Neural cell (in vitro differentiated cells): ENCODE measurements around the gene KRR1. TPM values are rescaled to one million over a fixed set of nuclear protein-coding genes. Genes with fewer than 3 reads are reported as not detected.
"Not testable (repeated sequence)": the region's sequence is repeated elsewhere in the genome, so short reads cannot be mapped to it uniquely, and the experiment has no call there.

Experiments
- H2AFZ ChIP-seq: fragments of 200-600, 300-800 bp; sonication (generic), shearing (Covaris generic); 2 replicates; pipeline ENCODE4 v1.6.0; 2014; ENCODE audit warnings: low read depth, mild to moderate bottlenecking, antibody characterized with exemption, low read length, moderate library complexity
- H3F3A ChIP-seq: fragments of 200-600 bp; shearing (Covaris generic); 2 replicates; pipeline ENCODE4 v1.6.1; 2016; ENCODE audit warnings: mild to moderate bottlenecking, moderate library complexity, mixed read lengths, antibody characterized with exemption, low read length; ENCODE audit not compliant: insufficient read depth, poor library complexity, severe bottlenecking
- H3K27ac ChIP-seq: fragments of 200-600, 300-800 bp; sonication (generic), shearing (Covaris generic); 2 replicates; pipeline ENCODE4 v1.5.1; 2014; ENCODE audit warnings: mild to moderate bottlenecking, low read length, moderate library complexity
- H3K27me3 ChIP-seq: fragments of 300-800, 200-600 bp; sonication (generic), shearing (Covaris generic); 2 replicates; pipeline ENCODE4 v1.6.0; 2014; ENCODE audit warnings: mild to moderate bottlenecking, low read depth, low read length, moderate library complexity; ENCODE audit not compliant: insufficient read depth
- H3K36me3 ChIP-seq: fragments of 300-800, 200-600 bp; sonication (generic), shearing (Covaris generic); 2 replicates; pipeline ENCODE4 v1.5.1; 2014; ENCODE audit warnings: mild to moderate bottlenecking, antibody characterized with exemption, low read length, moderate library complexity; ENCODE audit not compliant: insufficient read depth
- H3K4me2 ChIP-seq: fragments of 300-800, 200-600 bp; sonication (generic), shearing (Covaris generic); 2 replicates; pipeline ENCODE4 v1.6.0; 2014; ENCODE audit warnings: mild to moderate bottlenecking, low read length
- H3K4me3 ChIP-seq: fragments of 300-800, 200-600 bp; sonication (generic), shearing (Covaris generic); 2 replicates; pipeline ENCODE4 v1.5.1; 2014; ENCODE audit warnings: mild to moderate bottlenecking, low read length, moderate library complexity
- H3K79me2 ChIP-seq: fragments of 200-600 bp; shearing (Covaris generic); replicated peaks from 2 replicates; pipeline ENCODE4 v1.6.0; 2014; ENCODE audit warnings: mild to moderate bottlenecking, low read length, moderate library complexity; ENCODE audit not compliant: insufficient read depth
- H3K9ac ChIP-seq: fragments of 300-800, 200-600 bp; sonication (generic), shearing (Covaris generic); 2 replicates; pipeline ENCODE4 v1.6.1; 2016; ENCODE audit warnings: mild to moderate bottlenecking, low read length, mixed read lengths
- H3K9me2 ChIP-seq: fragments of 200-600 bp; shearing (Covaris generic); 2 replicates; pipeline ENCODE4 v1.6.1; 2016; ENCODE audit warnings: mild to moderate bottlenecking, low read length, mixed read lengths; ENCODE audit not compliant: insufficient read depth
- H3K9me3 ChIP-seq: fragments of 200-600, 300-800 bp; sonication (generic), shearing (Covaris generic); 2 replicates; pipeline ENCODE4 v1.6.1; 2016; ENCODE audit warnings: mild to moderate bottlenecking, mixed run types, low read length, moderate library complexity, mixed read lengths
- H4K20me1 ChIP-seq: fragments of 200-600 bp; shearing (Covaris generic); 2 replicates; pipeline ENCODE4 v1.6.1; 2016; ENCODE audit warnings: mild to moderate bottlenecking, mixed run types; ENCODE audit not compliant: insufficient read depth
- CTCF ChIP-seq: fragments of 450-650 bp; IDR thresholded peaks from 2 replicates; pipeline ENCODE4 v1.5.1; 2014; ENCODE audit warnings: antibody characterized with exemption, mild to moderate bottlenecking, moderate library complexity; ENCODE audit not compliant: poor library complexity, severe bottlenecking
- EP300 ChIP-seq: fragments of 450-650 bp; conservative IDR thresholded peaks from 2 replicates; pipeline ENCODE4 v1.6.1; 2014; ENCODE audit warnings: antibody characterized with exemption, mild to moderate bottlenecking, moderate library complexity; ENCODE audit not compliant: poor library complexity, severe bottlenecking
- EZH2 ChIP-seq: fragments of 200-600, 300-800 bp; shearing (Covaris generic), sonication (generic); IDR thresholded peaks from 2 replicates; pipeline ENCODE4 v1.6.1; 2014; ENCODE audit warnings: antibody characterized with exemption, low read length, borderline replicate concordance, mild to moderate bottlenecking; ENCODE audit not compliant: insufficient read depth, poor library complexity, severe bottlenecking
- MXI1 ChIP-seq: fragments of 450-650 bp; conservative IDR thresholded peaks from 2 replicates; pipeline ENCODE4 v1.6.1; 2014; ENCODE audit warnings: antibody characterized with exemption, mild to moderate bottlenecking; ENCODE audit not compliant: poor library complexity, severe bottlenecking
- POLR2AphosphoS5 ChIP-seq: IDR thresholded peaks from 2 replicates; pipeline ENCODE4 v1.6.1; 2012
- RAD21 ChIP-seq: fragments of 450-650 bp; conservative IDR thresholded peaks from 2 replicates; pipeline ENCODE4 v1.6.1; 2014; ENCODE audit warnings: antibody characterized with exemption, mild to moderate bottlenecking, moderate library complexity
- REST ChIP-seq: IDR thresholded peaks from 2 replicates; pipeline ENCODE4 v1.6.1; 2012; ENCODE audit warnings: borderline replicate concordance
- SMC3 ChIP-seq: fragments of 450-650 bp; conservative IDR thresholded peaks from 2 replicates; pipeline ENCODE4 v1.6.1; 2014; ENCODE audit warnings: antibody characterized with exemption, mild to moderate bottlenecking, moderate library complexity; ENCODE audit not compliant: poor library complexity
- TAF1 ChIP-seq: IDR thresholded peaks from 2 replicates; pipeline ENCODE4 v1.6.1; 2012; ENCODE audit warnings: low read depth
- polyA plus RNA-seq: library from polyadenylated mRNA; depleted of rRNA; stranded (reverse); fragments of >200 nt; gene quantifications from 2 replicates; pipeline ENCODE4 v1.2.3, GENCODE V29; 2014

The KRR1 gene
- polyA plus RNA-seq, 1 donor from 2014 or later = 74.5 TPM

GRCh38 chr12:75460204-75460603, 51.2 kb downstream of the KRR1 start:
- no peaks in the 10 kb centered on the region for H3K79me2 ChIP-seq
- H3F3A ChIP-seq = no peaks in the 10 kb centered on the region
- no peaks in the 10 kb centered on the region for H3K36me3 ChIP-seq
- no peaks in the 10 kb centered on the region for H3K27me3 ChIP-seq
- H2AFZ ChIP-seq = no peak overlapping the region
- H3K4me2 ChIP-seq = no peak overlapping the region
- H4K20me1 ChIP-seq = no peaks in the 10 kb centered on the region
- TF ChIP-seq RAD21 (no peak), EP300 (no peak), EZH2 (no peak), REST (no peak), MXI1 (no peak), CTCF (no peak), POLR2AphosphoS5 (no peak), TAF1 (no peak), SMC3 (no peak)
- H3K9ac ChIP-seq = no peak overlapping the region
- no peak overlapping the region for H3K4me3 ChIP-seq
- no peaks in the 10 kb centered on the region for H3K9me3 ChIP-seq
- H3K9me2 ChIP-seq = no peaks in the 10 kb centered on the region
- H3K27ac ChIP-seq = no peak overlapping the region

- H3K9me2 ChIP-seq = no peaks in the 10 kb centered on the region
- H3K27ac ChIP-seq = no peak overlapping the region
- no peaks in the 10 kb centered on the region for H4K20me1 ChIP-seq
- no peak overlapping the region for H3K9ac ChIP-seq
- no peaks in the 10 kb centered on the region for H3K79me2 ChIP-seq
- no peak for TF ChIP-seq MXI1
- no peak for TF ChIP-seq RAD21
- no peak for TF ChIP-seq REST
- no peak for TF ChIP-seq SMC3
- no peak for TF ChIP-seq EZH2
- TF ChIP-seq CTCF = no peak
- no peak for TF ChIP-seq EP300
- TF ChIP-seq TAF1 = no peak
- no peak for TF ChIP-seq POLR2AphosphoS5
- no peaks in the 10 kb centered on the region for H3K9me3 ChIP-seq
- H3K4me2 ChIP-seq = no peak overlapping the region
- no peak overlapping the region for H2AFZ ChIP-seq
- H3K4me3 ChIP-seq = no peak overlapping the region
- H3F3A ChIP-seq = no peaks in the 10 kb centered on the region
- no peaks in the 10 kb centered on the region for H3K27me3 ChIP-seq
- H3K36me3 ChIP-seq = no peaks in the 10 kb centered on the region
These were observed 51.7 kb downstream of the KRR1 start for GRCh38 chr12:75459755-75460154.

- H3K27me3 ChIP-seq, H3K4me2 ChIP-seq, H4K20me1 ChIP-seq: not testable (repeated sequence)
These were observed 53.5 kb downstream of the KRR1 start for GRCh38 chr12:75457866-75458265.

More at GRCh38 chr12:75457866-75458265, 53.5 kb downstream of the KRR1 start:
- H3K36me3 ChIP-seq, H3K9ac ChIP-seq, H3K27ac ChIP-seq, H3K9me2 ChIP-seq, H2AFZ ChIP-seq, H3F3A ChIP-seq, H3K79me2 ChIP-seq, H3K4me3 ChIP-seq, H3K9me3 ChIP-seq: not testable (repeated sequence)
